ENCODE data around the gene SCARB2. TPM values are rescaled to one million over a fixed set of nuclear protein-coding genes. Genes with fewer than 3 reads are reported as not detected.

Gene SCARB2
- total RNA-seq, 4 donors from 2014 or later: 178 to 271 (median 206) TPM

- H3K9me3 ChIP-seq: no peaks in the 10 kb centered on the region
- no peak overlapping the region for H3K27ac ChIP-seq
- H3K4me3 ChIP-seq (replicated peaks in 1 of 3): no peak overlapping the region
- TF ChIP-seq, protein P1, sequence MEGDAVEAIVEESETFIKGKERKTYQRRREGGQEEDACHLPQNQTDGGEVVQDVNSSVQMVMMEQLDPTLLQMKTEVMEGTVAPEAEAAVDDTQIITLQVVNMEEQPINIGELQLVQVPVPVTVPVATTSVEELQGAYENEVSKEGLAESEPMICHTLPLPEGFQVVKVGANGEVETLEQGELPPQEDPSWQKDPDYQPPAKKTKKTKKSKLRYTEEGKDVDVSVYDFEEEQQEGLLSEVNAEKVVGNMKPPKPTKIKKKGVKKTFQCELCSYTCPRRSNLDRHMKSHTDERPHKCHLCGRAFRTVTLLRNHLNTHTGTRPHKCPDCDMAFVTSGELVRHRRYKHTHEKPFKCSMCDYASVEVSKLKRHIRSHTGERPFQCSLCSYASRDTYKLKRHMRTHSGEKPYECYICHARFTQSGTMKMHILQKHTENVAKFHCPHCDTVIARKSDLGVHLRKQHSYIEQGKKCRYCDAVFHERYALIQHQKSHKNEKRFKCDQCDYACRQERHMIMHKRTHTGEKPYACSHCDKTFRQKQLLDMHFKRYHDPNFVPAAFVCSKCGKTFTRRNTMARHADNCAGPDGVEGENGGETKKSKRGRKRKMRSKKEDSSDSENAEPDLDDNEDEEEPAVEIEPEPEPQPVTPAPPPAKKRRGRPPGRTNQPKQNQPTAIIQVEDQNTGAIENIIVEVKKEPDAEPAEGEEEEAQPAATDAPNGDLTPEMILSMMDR (IDR thresholded peaks at IDR 0.05): no peak
- no peak for TF ChIP-seq POLR2A (IDR thresholded peaks at IDR 0.05)
- H3K27me3 ChIP-seq: no peaks in the 10 kb centered on the region
- DNase-seq: no peak
- intact Hi-C loops (cut with DNase I): no loop called here
- H3K4me1 ChIP-seq: no peaks in the 10 kb centered on the region
- H3K36me3 ChIP-seq: peaks cover 30 to 35% of the 10 kb centered on the region in 2 donors
Observed at GRCh38 chr4:76177709-76178108, 35.9 kb downstream of the SCARB2 start.

- H3K36me3 ChIP-seq: peaks cover 36 to 37% of the 10 kb centered on the region in 2 donors
- H3K4me3 ChIP-seq (replicated peaks in 1 of 3): no peak overlapping the region
- no peaks in the 10 kb centered on the region for H3K9me3 ChIP-seq
- no peak overlapping the region for H3K27ac ChIP-seq
- TF ChIP-seq POLR2A (IDR thresholded peaks at IDR 0.05): no peak
- TF ChIP-seq, protein P1 (IDR thresholded peaks at IDR 0.05): no peak
- WGBS, 2 donors: 97% methylated on average over 1 of the region's 1 CpG
- H3K4me1 ChIP-seq: no peaks in the 10 kb centered on the region
- no peaks in the 10 kb centered on the region for H3K27me3 ChIP-seq
- intact Hi-C loops (cut with DNase I): no loop called here
- no peak for DNase-seq
Observed at GRCh38 chr4:76175336-76175735, 38.3 kb downstream of the SCARB2 start.

- no peak overlapping the region for H3K4me3 ChIP-seq (replicated peaks in 1 of 3)
- no peak overlapping the region for H3K27ac ChIP-seq
- 93 to 94% methylated on average over 6 of the region's 6 CpGs for WGBS, 2 donors
- TF ChIP-seq, protein P1 (IDR thresholded peaks at IDR 0.05): no peak
- TF ChIP-seq POLR2A (IDR thresholded peaks at IDR 0.05): no peak
- intact Hi-C loops (cut with DNase I): no loop called here
- H3K4me1 ChIP-seq: no peaks in the 10 kb centered on the region
- DNase-seq: no peak
- H3K27me3 ChIP-seq: no peaks in the 10 kb centered on the region
- peaks cover 43 to 45% of the 10 kb centered on the region in 2 donors for H3K36me3 ChIP-seq
- H3K9me3 ChIP-seq: no peaks in the 10 kb centered on the region
Observed at GRCh38 chr4:76174216-76174615, 39.4 kb downstream of the SCARB2 start.

DNA sequence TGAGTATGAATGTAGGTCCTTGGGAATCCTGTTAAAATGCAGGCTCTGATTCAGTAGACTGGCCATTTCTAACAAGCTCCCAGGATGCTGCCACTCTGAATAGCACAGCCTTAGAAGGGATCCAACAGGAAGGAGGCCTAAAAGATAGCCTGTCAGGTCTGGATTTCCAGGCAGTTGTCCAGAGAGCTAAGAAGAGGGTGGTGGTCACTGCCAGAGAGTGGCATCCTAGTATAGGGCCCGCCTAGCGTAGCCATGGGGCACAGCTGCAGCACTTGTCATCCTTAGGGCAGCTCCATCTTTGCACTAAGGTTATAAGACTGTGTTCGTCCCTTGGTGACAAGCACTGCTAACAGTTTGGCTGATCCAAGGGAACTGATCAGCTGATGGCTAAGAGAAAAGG is 44.9 kb downstream of the SCARB2 start:
- no peak for DNase-seq

GRCh38 chr4:76166480-76166879 is 47.1 kb downstream of the SCARB2 start:
- Histone ChIP-seq H3K27ac (no peak overlapping the region), H3K27me3 (no peaks in the 10 kb centered on the region), H3K36me3 (peaks cover 40 to 58% of the 10 kb centered on the region in 2 donors), H3K4me3 (replicated peaks in 1 of 3) (no peak overlapping the region), H3K4me1 (no peaks in the 10 kb centered on the region), H3K9me3 (no peaks in the 10 kb centered on the region)
- DNase-seq: no peak
- 91% methylated on average over 3 of the region's 3 CpGs for WGBS, 2 donors
- intact Hi-C loops (cut with DNase I): no loop called here
- TF ChIP-seq, protein P1 (IDR thresholded peaks at IDR 0.05): no peak
- TF ChIP-seq POLR2A (IDR thresholded peaks at IDR 0.05): no peak

More for the DNA sequence above, 44.9 kb downstream of the SCARB2 start:
- Histone ChIP-seq H3K9me3 (no peaks in the 10 kb centered on the region), H3K4me1 (no peaks in the 10 kb centered on the region), H3K36me3 (peaks cover 40 to 56% of the 10 kb centered on the region in 2 donors), H3K4me3 (replicated peaks in 1 of 3) (no peak overlapping the region), H3K27me3 (no peaks in the 10 kb centered on the region), H3K27ac (no peak overlapping the region)
- intact Hi-C loops (cut with DNase I): no loop called here
- 97 to 98% methylated on average over 3 of the region's 3 CpGs for WGBS, 2 donors
- TF ChIP-seq POLR2A (IDR thresholded peaks at IDR 0.05): no peak
- TF ChIP-seq, protein P1 (IDR thresholded peaks at IDR 0.05): no peak
